Frontal cortex (tissue), 4 donors: ENCODE measurements around the gene KHDRBS2. TPM values are rescaled to one million over a fixed set of nuclear protein-coding genes. Genes with fewer than 3 reads are reported as not detected.

Source experiments
- DNase-seq, 2 donors: peaks; one replicate each; pipeline ENCODE4 v3.0.0; 2012; ENCODE audit warnings: low spot score in 2 of 2
- FAIRE-seq: peaks from 2 replicates; lab custom pipeline; 2012; peaks lifted over from hg19 to GRCh38; lab: Jason Lieb, UNC
- total RNA-seq: library from RNA; depleted of rRNA; stranded (reverse); fragments of >200 nt; gene quantifications from one replicate; pipeline ENCODE4 v1.2.3, GENCODE V29; 2014
- donor health status: control.
- donor health status: control.
- donor health status: control.

Gene KHDRBS2
- total RNA-seq: 62.4 TPM

DNA sequence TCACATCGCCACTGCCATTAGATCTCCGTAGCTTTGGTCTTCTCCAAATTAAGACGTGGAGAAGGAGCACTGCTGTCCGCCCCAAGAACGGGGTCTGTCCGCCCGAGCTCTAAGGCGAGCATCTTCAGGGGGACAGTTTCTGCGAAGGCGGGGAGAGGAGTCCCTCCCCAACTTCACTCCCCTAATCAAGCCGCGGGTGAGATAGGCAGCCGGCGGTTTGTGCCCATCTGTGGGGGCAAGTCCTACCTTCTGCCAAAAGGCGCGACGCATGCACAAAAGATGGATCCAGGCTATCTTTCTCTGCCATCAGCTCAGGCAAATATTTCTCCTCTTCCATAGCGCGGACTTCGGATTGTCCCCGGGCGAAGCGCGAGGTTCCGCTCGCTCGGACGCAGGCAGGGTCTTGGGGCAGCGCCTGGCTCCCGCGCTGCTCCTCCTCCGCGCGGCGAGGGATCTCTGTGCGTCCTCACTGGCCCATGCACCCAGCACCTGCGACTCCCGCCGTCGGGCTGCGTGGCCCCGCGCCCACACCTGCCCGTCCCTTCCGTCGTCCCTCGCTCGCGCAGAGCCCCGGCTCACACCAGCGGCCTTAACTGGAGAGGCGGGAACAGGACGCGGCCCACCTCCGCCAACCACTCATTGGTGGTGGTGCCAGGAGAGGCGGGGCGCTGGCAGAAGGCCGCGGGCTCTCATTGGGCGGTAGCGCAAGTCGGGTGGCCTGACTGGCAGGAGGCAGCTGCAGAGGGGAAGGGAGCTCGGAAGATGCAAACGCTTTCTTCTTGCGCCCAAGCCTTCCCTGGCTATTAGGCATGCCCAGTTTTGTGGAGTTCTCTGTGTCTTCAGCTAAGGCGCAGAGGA, at the start of gene KHDRBS2:
TSS of gene KHDRBS2 (minus strand) at position 614 of the 858 bp plus-strand sequence.
- DNase-seq (peak; percentile 69 to 76), FAIRE-seq (no peak)

GRCh38 chr6:62328607-62329006, 42.6 kb upstream of the KHDRBS2 start:
- FAIRE-seq: no peak
- DNase-seq: no peak

DNA sequence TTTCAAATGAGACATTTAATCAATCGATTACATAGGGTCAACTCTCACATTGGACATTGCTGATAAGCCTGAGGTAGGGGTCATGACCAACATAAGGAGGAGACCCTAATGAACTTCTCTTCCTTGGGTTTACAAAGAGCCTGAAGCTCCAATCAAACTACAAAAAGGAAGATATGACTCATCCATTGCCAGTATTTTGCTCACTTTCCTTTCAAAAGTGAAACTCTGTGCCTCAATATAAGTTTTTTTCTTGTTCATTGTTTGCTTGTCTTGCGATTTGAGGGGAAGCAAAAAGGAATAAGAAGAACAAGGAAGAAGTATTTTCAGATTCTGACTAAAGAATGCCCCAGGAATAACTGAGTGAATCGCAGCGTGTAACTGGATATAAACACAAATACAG, 38.8 kb upstream of the KHDRBS2 start:
- FAIRE-seq: no peak

GRCh38 chr6:62323818-62324431, 37.9 kb upstream of the KHDRBS2 start:
- DNase-seq (no peak), FAIRE-seq (no peak)

More for the DNA sequence above, 38.8 kb upstream of the KHDRBS2 start:
- no peak for DNase-seq

DNA sequence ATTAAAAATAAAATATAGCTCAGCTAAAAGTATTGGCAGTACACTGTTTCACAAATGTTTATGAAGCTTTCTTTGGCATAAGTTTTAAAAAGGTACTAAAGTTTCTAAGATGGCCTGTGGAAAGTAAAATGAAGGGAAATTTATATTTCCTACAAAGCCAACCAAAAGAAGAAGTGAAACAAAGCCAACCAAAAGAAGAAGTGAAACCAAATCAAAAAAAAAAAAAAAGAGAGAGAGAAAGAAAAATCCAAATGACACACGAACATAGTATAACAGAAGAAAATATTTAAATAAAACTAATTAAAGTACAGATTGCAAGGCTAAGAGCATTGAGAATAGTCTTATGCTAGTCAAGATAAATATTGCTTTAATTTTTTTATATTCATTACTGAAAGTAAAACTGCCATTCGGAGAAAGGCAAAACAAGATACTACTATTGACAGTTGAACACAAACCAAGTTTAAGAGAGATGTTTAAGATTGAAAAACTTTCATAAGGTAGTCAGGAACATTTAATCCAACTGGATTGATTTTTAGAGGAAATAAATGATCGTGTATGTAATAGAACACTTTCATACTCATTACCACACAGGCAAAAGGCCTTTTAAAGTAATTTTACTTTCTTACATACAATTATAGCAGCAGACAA, 12.8 kb upstream of the KHDRBS2 start:
- DNase-seq (no peak), FAIRE-seq (no peak)

DNA sequence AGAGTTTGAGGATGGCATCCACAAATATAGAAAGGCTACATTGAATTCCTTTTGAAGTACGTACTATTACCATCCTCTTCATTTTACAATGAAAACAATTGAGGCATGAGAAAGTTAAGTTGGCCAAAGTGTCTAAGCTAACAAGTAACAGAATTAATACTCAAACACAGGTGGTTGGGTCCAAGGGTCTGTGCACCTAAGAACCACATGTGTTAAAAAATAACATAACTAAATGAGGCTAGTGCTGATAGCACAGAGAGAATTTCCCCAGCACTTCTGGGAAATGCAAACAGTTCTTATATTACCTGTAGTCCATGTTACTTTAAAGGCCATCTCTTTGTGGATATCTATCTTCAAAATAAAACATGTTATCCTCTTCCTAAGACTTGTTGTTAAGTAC, 10.5 kb upstream of the KHDRBS2 start:
- no peak for FAIRE-seq
- DNase-seq: no peak

- DNase-seq (no peak), FAIRE-seq (no peak)
These were observed 2.9 kb upstream of the KHDRBS2 start for GRCh38 chr6:62288974-62289373.

DNA sequence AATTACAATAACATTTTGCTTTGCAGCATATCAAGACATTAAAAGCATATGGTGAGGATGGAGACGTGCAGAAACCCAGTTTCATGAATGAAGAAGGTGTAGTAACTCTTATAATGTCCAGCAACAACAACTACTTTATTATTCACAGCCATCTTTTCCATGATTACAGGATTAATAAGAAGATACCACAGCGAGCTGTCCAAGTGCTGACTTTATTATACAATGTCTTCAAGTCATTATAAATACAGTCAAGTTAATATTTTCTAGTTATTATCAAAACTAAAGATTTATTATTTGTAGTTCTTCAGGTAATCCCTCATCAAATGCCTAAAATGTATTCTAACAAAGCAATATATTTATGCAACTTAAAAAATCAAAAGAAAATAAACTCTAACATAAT, 2.5 kb upstream of the KHDRBS2 start:
- DNase-seq: no peak
- FAIRE-seq: peak; percentile 52

DNA sequence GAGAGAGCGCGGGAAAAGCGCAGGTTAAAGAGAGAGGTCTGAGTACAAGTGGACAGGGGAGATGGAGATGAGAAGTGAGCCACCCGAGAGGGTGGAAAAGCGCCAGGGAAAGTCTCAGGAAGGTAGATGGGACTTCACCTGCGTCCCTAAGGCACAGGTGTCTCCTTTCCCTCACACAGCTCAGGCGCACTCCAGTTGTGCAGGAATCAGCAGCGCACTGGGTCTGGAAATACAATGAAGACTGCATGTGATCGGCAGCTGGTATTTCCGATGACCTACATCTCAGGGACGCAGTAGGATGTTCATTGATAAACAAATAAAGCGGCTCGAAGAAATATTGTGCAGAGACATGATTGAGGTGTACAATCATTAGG, 432 bp upstream of the KHDRBS2 start:
- DNase-seq (no peak), FAIRE-seq (no peak)

- FAIRE-seq: no peak
- no peak for DNase-seq
These were observed 1.3 kb downstream of the KHDRBS2 start for GRCh38 chr6:62284725-62285124.

- FAIRE-seq (peak; percentile 37), DNase-seq (no peak)
These were observed 2.1 kb downstream of the KHDRBS2 start for GRCh38 chr6:62283796-62284411.

DNA sequence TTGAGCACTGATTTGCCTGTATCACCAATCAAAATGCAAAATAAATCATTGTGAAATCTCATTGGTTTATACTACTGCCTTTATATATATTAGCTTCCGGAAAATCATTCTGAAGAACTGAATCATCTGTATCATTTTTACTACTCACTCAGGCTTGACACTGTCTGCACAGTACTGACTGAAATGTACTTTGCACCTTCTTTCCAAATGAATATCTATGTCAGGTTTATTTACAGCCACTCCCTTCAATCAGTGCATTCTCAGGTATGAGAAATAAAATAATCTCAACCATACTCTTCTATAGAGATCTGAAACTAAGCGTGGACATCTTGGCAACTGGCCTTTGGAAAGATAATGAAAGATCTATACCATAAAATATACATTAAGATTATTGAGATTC, 2.7 kb downstream of the KHDRBS2 start:
- no peak for DNase-seq
- no peak for FAIRE-seq

GRCh38 chr6:62280099-62280498, 5.9 kb downstream of the KHDRBS2 start:
- DNase-seq (no peak), FAIRE-seq (no peak)

GRCh38 chr6:62272114-62272513, 13.9 kb downstream of the KHDRBS2 start:
- FAIRE-seq (no peak), DNase-seq (no peak)

- no peak for DNase-seq
- FAIRE-seq: no peak
These were observed 20.0 kb downstream of the KHDRBS2 start for GRCh38 chr6:62265906-62266525.

GRCh38 chr6:62262283-62262682, 23.7 kb downstream of the KHDRBS2 start:
- FAIRE-seq: no peak
- no peak for DNase-seq

- DNase-seq: no peak
- FAIRE-seq: no peak
These were observed 39.9 kb downstream of the KHDRBS2 start for GRCh38 chr6:62246087-62246486.

DNA sequence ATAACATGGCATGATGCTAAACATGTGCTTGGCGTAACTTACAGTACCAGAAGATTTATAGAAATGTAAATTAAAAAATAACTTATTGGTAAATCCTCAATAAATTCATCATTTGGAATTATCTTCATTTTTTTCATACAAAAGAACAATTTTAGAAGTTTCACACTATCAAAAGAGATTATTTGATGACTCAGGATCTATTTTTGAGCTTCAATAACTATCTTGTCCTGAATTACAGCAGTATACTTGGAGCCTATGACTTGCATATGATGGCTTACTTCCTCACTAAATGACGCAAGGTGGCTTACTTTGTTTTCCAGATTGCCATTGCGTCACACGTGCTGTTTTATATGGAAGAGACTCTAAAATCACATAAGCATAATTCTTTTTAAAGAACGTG, 49.2 kb downstream of the KHDRBS2 start:
- DNase-seq: no peak
- no peak for FAIRE-seq

DNA sequence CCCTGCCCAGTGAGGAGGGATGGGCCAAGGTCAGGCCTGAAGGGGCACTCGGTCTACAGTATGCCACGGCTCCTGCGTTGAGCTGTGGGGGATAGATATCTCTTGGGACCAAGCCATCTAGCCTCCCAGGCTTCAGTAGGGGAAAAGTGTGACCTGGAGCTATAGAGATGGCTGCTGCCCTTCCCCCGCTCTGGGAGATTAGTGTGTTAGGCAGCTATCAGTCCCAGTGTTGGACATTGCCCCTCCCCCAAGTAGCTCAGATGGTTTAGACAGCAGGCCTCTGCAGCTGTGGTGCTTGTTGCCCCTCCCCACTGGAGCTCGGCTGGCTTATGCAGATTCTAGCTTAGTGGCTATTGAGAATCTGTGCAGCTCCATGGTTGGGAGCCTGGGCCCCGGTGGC, 56.8 kb downstream of the KHDRBS2 start:
- FAIRE-seq (no peak), DNase-seq (no peak)

GRCh38 chr6:62217866-62218265, 68.2 kb downstream of the KHDRBS2 start:
- no peak for DNase-seq
- no peak for FAIRE-seq
